K562 (cell line): Measurements from ENCODE around the gene OGDH. TPM values are rescaled to one million over a fixed set of nuclear protein-coding genes. Genes with fewer than 3 reads are reported as not detected.

Source experiments
- AFF1 ChIP-seq, 2 experiments: fragments of 450-650 bp; IDR thresholded peaks; 2 replicates each; pipeline ENCODE4 v1.6.1; 2018; ENCODE audit warnings: mild to moderate bottlenecking in 2 of 2, low read depth in 1 of 2; ENCODE audit not compliant: partially characterized antibody in 2 of 2
- ATF6 ChIP-seq: sonication (generic); formaldehyde crosslinking; IDR thresholded peaks from 2 replicates; pipeline ENCODE4 v1.4.0; 2020; ENCODE audit warnings: mild to moderate bottlenecking, missing genetic modification reagents
- CBFA2T2 ChIP-seq: fragments of 450-650 bp; conservative IDR thresholded peaks from 2 replicates; pipeline ENCODE4 v1.6.1; 2017; ENCODE audit warnings: mild to moderate bottlenecking
- CCAR2 ChIP-seq: fragments of 200-400 bp; formaldehyde crosslinking; IDR thresholded peaks from 2 replicates; pipeline ENCODE4 v1.6.1; 2017; ENCODE audit warnings: mild to moderate bottlenecking, low read depth, low read length
- ETV1 ChIP-seq: fragments of 450-650 bp; conservative IDR thresholded peaks from 2 replicates; pipeline ENCODE4 v1.6.1; 2016; ENCODE audit warnings: missing genetic modification characterization, control low read depth, low read depth, missing compliant biosample characterization
- GABPA ChIP-seq: fragments of 200-800 bp; sonication (Bioruptor generic); conservative IDR thresholded peaks from 2 replicates; pipeline ENCODE4 v1.6.1; 2016; ENCODE audit warnings: low read depth, missing genetic modification characterization, missing compliant biosample characterization
- PHF21A ChIP-seq: fragments of 450-650 bp; IDR thresholded peaks from 2 replicates; pipeline ENCODE4 v1.6.1; 2017; ENCODE audit warnings: low read depth, borderline replicate concordance
- STAT5B ChIP-seq: fragments of 250-450 bp; sonication (Bioruptor Pico); IDR thresholded peaks from 2 replicates; pipeline ENCODE4 v1.8.0; 2021; ENCODE audit warnings: mild to moderate bottlenecking, inconsistent platforms
- ZNF143 ChIP-seq: sonication (generic); formaldehyde crosslinking; IDR thresholded peaks from 2 replicates; pipeline ENCODE4 v1.9.0; 2022; ENCODE audit warnings: mild to moderate bottlenecking, missing genetic modification reagents
- ZNF518B ChIP-seq: fragments of 250-450 bp; sonication (Bioruptor Pico); IDR thresholded peaks from 2 replicates; pipeline ENCODE4 v1.5.0; 2021; ENCODE audit warnings: mild to moderate bottlenecking, moderate library complexity
- ZNF584 ChIP-seq: fragments of 200-800 bp; sonication (Bioruptor generic); IDR thresholded peaks from 2 replicates; pipeline ENCODE4 v1.6.1; 2016; ENCODE audit warnings: low read depth, mild to moderate bottlenecking, missing genetic modification characterization, missing compliant biosample characterization
- ZZZ3 ChIP-seq: fragments of 450-650 bp; IDR thresholded peaks from 2 replicates; pipeline ENCODE4 v1.6.1; 2016; ENCODE audit warnings: antibody characterized with exemption, mild to moderate bottlenecking, moderate library complexity
- polyA plus RNA-seq, 8 experiments: library from polyadenylated mRNA; depleted of rRNA in 4 of 8; stranded (reverse) in 5 of 8; unstranded in 3 of 8; fragments of >200 nt; fragmentation: Nextera tagmentation in 2 of 8; fragmentation: Illumina TruSeq in 1 of 8; extraction: Ambion mirVana in 2 of 8; extraction: Trizol in 1 of 8; gene quantifications; 2 replicates each; pipeline versions ENCODE4 v1.2.1 to v1.2.3, GENCODE V29; 2011 to 2014; ENCODE audit warnings: inconsistent platforms in 1 of 8, missing spikeins in 1 of 8
- total RNA-seq, 7 experiments: library from RNA; depleted of rRNA in 6 of 7; stranded (reverse); fragments of >200 nt in 6 of 7; fragmentation: Illumina TruSeq in 2 of 7; extraction: Trizol in 2 of 7; gene quantifications; 2 replicates each; pipeline versions ENCODE4 v1.2.1 to v1.2.3, GENCODE V29; 2011 to 2021; ENCODE audit warnings: low replicate concordance in 1 of 7
- TF ChIP-seq, protein P1 (sequence below): sonication (generic); formaldehyde crosslinking; IDR thresholded peaks from 2 replicates; pipeline ENCODE4 v1.5.0; 2020; ENCODE audit warnings: missing genetic modification reagents
- TF ChIP-seq, protein P2 (sequence below), 2 experiments: fragments of 250-450 bp in 1 of 2; fragments of 450-650 bp in 1 of 2; sonication (Bioruptor Pico) in 1 of 2; IDR thresholded peaks; 2 replicates each; pipeline versions ENCODE4 v1.6.1 to v1.8.0; 2016 to 2021; ENCODE audit warnings: mild to moderate bottlenecking in 2 of 2, moderate library complexity in 2 of 2, missing compliant biosample characterization in 1 of 2, missing genetic modification characterization in 1 of 2

Gene OGDH
- total and polyA plus RNA-seq, 9 of the 15 experiments (the other 6 are each of a cell fraction or from before 2014, with no cell fraction given), result 3.1 to 80.3 (median 23.5) TPM

- TF ChIP-seq, protein P1, sequence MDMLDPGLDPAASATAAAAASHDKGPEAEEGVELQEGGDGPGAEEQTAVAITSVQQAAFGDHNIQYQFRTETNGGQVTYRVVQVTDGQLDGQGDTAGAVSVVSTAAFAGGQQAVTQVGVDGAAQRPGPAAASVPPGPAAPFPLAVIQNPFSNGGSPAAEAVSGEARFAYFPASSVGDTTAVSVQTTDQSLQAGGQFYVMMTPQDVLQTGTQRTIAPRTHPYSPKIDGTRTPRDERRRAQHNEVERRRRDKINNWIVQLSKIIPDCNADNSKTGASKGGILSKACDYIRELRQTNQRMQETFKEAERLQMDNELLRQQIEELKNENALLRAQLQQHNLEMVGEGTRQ, result peak; percentile 95
- TF ChIP-seq PHF21A, result no peak
- TF ChIP-seq AFF1 (IDR thresholded peaks at IDR 0.05; ENCODE audit: low read depth in 1 of 2, partially characterized antibody in 2 of 2), result no peak
- peak; percentile 70 for TF ChIP-seq CBFA2T2
- TF ChIP-seq ETV1 (tag), result no peak
- no peak for TF ChIP-seq ZNF584
- TF ChIP-seq CCAR2, result no peak
- no peak; the same call in 1 of the 2 replicates for TF ChIP-seq ATF6 (CRISPR knock-in tag)
- peak; percentile 90 for TF ChIP-seq GABPA (tag)
- no peak for TF ChIP-seq ZNF143 (CRISPR knock-in tag)
- no peak for TF ChIP-seq ZZZ3
- TF ChIP-seq, protein P2, sequence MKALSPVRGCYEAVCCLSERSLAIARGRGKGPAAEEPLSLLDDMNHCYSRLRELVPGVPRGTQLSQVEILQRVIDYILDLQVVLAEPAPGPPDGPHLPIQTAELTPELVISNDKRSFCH (CRISPR knock-in tag; IDR thresholded peaks at IDR 0.05), result no peak
- TF ChIP-seq, protein P2 (tag; IDR thresholded peaks at IDR 0.05), result no peak
- no peak for TF ChIP-seq STAT5B (CRISPR knock-in tag)
- no peak for TF ChIP-seq ZNF518B (CRISPR knock-in tag)
Measured at GRCh38 chr7:44606341-44607140, at the start of gene OGDH (continued).
